Measurements from ENCODE around the gene TEAD4.
"Not testable (repeated sequence)": the region's sequence is repeated elsewhere in the genome, so short reads cannot be mapped to it uniquely, and the experiment has no call there.

The TEAD4 gene

DNA sequence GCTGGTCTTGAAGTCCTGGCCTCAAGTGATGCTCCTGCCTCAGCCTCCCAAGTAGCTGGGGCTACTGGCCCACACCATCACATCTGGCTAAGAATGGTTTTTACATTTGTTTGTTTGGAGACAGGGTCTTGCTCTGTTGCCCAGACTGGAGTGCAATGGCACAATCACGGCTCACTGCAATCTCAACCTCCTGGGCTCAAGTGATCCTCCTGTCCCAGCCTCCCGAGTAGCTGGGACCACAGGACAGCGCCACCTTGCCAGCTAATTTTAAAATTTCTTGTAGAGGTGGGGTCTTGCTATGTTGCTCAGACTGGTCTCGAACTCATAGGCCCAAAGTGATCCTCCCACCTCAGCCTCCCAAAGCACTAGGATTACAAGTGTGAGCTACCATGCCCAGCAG lies 89.3 kb downstream of the TEAD4 start:
- no peak for DNase-seq (ENCODE audit: low read depth in 2 of 2)

- no peak for DNase-seq (ENCODE audit: low read depth in 2 of 2)
These were observed 90.0 kb downstream of the TEAD4 start for GRCh38 chr12:3049176-3049575.

DNA sequence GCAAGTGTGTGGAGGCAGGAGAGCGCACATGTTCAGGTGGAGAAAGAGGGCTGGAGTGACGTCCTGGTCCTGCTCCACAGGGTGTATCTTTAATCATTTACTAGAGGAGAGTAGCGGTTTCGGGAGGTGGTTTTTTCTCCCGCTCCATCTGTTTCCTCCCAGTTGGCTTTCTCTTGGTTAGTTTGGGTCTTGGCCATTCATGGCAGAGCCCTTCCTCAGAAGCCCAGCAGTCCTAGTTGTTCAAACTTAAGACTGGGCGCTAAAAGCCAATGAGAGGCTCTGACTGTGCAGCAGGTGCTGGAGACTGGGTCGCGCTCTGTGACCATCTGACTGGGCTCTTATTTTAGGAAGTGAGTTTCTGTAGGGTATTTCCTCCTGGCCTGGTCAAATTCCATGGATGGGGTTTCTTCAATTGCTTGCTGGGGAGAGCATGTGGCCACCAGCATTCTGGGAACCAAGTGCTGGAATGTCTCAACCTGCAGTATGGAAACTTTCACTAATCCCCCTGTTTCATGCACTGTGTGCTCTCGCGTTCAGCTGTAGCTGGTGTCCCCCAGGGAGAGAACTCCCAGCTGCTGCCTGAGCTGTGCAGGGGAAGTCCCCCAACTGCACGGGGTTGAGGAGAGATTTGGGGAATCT lies 90.5 kb downstream of the TEAD4 start:
- no peak for DNase-seq (ENCODE audit: low read depth in 2 of 2)

GRCh38 chr12:3054374-3054773 lies 95.2 kb downstream of the TEAD4 start:
- DNase-seq (ENCODE audit: low read depth in 2 of 2) = no peak

DNA sequence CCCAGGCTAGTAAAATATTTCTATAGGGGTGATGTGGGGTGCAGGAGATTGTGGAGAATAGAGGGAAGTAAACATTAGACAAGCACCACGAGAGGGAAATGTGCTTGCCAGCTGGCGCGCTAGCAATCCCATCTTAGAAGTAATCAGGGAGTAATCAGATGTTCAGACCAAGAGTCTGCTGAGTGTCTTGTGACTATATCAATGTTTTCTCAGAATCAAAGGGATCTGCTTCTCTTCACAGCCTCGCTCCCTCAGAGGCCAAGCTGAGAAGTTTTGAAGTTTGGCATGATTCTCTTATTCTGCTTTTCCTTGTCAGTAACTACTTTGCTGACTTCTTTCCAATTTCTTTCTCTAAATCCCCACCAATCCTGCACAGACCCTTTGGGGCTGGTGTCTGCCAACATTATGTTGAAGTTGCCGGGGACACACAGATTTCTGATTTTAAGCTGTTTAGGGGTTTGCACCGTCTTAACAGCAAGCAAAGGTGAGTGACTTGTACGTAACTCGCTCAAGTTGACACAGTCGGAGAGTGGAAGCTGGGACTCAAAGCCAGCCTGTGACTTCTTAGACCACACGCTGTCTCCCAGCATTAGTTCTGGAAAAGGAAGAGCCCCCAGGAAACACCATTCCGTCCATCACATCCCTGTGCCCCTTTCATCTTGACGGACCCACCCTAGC lies 96.0 kb downstream of the TEAD4 start:
- DNase-seq (ENCODE audit: low read depth in 2 of 2) = no peak

DNA sequence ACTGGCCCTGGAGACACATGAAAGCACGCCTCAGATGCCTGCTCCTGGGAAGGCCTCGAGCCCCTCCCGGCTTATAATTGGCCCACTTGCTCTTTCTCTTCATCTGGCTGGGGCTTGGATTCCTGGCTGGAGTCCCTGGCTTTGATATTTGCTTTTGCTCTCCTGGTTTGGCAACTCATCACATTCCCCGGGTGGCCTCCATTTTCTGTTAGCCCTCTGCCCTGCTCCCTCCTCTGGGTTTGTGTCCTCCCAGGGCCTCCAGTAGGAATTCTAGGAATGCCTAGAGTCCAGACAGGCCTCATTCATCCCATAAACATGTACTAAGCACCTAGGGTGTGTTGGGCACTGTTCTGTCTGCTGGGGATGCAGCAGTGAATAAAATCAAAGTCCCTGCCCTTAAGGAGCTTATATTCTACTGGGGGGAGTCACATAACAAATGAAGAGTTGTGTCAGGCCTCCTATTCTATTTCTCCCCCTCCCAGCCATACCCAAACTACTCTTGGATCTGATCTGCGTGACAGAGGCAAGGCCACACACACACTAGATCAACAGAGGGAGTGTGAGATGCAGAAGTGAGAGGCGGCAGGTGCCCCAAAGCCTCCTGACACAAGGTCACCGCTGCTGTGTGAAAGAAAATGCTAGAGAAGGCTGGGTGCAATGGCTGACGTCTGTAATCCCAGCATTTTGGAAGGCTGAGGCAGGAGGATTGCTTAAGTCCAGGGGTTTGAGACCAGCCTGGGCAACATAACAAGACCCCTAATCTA lies 96.7 kb downstream of the TEAD4 start:
- no peak for DNase-seq (ENCODE audit: low read depth in 2 of 2)

DNA sequence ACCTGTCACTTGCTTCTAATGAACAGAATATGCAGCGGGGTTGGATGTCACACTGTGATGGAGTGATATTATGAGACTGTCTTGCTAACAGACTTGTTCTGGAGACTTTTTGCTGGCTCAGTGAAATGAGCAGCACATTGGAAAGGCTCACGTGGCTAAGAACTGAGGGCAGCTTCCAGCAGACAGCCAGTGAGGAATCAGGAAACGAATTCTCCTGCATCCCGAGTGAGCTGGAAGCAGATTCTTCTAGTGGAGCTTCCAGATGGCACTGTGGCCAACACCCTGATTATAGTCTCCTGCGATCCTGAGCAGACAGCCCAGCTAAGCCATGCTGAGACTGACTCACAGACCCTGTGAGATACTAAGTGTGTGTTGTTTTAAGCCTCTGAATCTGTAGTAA lies 101.9 kb downstream of the TEAD4 start:
- no peak for DNase-seq (ENCODE audit: low read depth in 2 of 2)

DNA sequence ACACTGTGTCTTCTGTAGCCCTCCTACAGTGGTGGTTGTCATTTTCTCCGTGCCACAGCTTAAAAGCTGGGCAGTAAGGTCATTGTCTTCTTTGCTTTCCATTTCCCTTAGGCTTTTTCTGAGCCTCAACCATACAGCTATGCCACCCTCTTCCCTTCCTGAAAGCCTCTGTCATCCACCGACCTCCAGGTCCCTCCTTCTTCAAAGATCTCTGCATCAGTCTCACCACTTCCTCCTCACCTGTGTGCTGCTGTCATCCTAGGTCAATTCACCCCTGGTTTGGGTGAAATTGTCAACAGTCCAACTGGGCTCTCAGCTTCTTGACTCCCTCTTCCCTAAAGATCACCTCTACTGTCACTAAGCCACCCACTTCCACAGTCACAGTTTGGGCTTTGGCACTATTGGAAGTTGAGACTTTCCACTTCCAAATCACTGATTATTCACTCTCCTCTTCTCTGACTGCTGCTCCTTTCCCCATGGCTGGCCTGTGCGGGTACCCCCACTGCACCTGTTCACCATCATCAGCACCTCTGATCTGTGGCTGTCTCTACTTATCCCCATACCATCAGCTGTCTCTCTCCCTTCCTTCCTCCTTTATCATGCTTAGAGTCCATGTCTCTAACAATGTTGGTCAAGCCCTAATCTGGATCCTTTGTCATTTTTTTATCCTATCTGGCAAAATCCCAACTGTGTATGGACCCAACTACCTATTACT lies 102.5 kb downstream of the TEAD4 start:
- DNase-seq (ENCODE audit: low read depth in 2 of 2) = no peak

- DNase-seq (ENCODE audit: low read depth in 2 of 2) = no peak
These were observed 106.1 kb downstream of the TEAD4 start for GRCh38 chr12:3065300-3065699.

DNA sequence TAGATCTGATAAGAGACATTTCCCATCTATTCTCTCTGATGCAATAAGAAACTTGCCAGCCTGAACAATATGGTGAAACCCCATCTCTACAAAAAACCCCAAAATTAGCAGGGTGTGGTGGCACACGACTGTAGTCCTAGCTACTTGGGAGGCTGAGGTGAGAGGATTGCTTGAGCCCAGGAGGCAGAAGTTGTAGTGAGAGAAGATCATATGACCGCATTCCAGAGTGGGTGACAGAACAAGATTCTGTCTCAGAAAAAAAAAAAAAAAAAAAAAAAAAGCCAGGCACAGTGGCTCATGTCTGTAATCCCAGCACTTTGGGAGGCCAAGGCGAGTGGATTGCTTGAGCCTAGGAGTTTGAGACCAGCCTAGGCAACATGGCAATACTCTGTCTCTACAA lies 106.6 kb downstream of the TEAD4 start:
- not testable (repeated sequence) for DNase-seq (ENCODE audit: low read depth in 2 of 2)

DNA sequence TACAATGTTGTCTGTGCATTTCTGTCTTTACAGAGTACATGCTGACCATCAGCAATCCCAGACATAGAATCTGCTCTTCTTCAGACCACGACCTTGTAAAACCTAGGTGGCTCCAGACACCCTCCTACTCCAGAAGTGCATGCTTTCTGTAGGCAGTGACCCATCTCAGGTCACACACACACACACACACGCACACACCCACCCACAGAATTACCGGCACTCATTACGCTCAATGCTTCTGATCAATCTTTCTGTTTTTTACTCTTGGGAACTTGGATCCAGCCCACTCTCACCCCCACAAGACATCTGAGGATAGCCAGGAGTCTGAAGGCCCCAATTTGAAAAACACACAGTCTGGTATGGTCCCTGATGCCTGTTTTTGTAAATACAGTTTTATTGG lies 110.5 kb downstream of the TEAD4 start:
- no peak for DNase-seq (ENCODE audit: low read depth in 2 of 2)

DNA sequence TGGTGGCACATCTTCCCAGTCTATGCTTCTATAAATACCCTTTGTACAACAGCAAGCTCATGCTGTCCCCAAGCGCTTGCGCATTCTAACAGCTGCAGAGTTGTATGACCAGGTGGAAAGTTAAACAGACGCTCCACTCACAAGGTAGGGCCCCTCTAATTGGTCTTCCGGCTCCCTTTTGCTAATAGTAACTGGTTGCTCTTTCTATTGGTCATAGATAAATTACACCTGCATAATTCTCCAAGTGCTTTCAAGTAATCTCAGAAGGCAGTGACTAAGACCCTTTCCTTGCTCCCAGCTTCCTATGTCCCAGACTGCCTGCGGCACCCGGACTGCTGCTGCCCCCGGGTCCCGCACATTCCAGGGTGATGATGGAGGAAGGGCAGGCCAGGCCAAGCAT lies 111.9 kb downstream of the TEAD4 start:
- DNase-seq (ENCODE audit: low read depth in 2 of 2) = no peak

DNA sequence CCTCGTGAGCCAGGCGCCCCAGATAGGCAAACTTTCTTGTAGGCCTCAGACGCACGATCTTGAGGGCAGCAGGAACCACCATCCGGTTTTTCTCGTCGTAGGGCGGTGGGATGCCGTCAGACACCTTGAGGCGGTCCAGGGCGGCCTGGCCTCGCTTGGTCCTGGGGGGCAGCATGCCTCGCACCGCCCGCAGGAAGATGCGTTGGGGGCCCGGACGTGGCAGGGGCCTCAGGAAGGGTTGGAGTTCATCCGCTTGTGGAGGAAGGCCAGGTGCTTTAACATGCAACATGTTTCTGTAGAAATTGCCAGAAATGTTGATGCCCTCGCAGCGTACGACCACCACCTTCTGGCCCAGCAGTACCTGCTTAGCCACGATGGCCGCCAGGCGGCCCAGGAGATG lies 112.5 kb downstream of the TEAD4 start:
- DNase-seq (ENCODE audit: low read depth in 2 of 2) = no peak

- DNase-seq (ENCODE audit: low read depth in 2 of 2) = peak; percentile 63 to 84
These were observed 114.4 kb downstream of the TEAD4 start for GRCh38 chr12:3073438-3074250.

DNA sequence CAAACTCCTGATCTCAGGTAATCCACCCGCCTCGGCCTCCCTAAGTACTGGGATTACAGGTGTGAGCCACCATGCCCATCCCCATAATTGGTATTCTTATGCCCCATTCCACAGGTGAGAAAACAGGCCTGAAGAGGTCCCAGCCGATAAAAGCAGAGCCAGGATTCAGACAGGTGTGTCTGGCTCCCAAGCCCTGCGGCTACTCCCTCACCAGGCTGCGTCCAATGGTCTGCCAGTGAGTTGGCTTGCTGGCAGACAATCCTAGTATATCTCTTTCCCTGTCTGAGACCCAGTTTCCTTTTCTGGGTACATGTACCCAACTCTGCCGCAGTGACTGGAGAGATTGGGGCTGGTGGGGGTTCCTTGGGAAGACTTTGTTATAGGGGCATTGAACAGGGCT lies 116.1 kb downstream of the TEAD4 start:
- DNase-seq (ENCODE audit: low read depth in 2 of 2) = no peak

GRCh38 chr12:3076730-3077571 lies 117.8 kb downstream of the TEAD4 start, which contains the start of gene TSPAN9:
TSS of gene TSPAN9 (plus strand) at chr12:3077379. CDS start at chr12:3201194, 123,815 bp downstream.
- peak; percentile 24 to 48 for DNase-seq (ENCODE audit: low read depth in 2 of 2)

DNA sequence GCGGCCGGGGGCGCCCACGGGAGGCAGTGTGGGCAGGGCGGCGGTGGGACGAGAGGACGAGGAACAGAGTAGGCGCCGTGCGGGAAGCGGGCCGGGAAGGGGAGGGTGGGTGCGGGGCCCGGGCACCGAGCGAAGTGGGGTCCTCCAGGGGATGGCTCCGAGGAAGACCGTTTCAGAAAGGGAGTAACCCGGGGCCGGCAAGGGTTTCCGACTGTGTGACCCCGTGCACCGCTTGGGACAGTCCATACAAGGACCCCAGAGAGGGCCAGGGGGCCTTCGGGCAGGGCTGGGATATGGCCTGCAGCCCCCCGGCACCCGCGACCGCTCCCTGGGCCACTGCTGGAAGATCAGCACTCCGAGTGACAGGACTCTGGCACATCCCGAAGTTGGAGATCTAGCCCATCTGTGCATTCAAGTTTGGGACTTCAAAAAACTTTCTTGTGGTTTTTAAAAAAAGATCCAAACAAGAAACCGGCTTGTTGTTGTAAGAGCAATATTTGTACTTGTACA lies 118.4 kb downstream of the TEAD4 start:
- no peak for DNase-seq (ENCODE audit: low read depth in 2 of 2)

GRCh38 chr12:3078086-3078820 lies 119.1 kb downstream of the TEAD4 start:
- DNase-seq (ENCODE audit: low read depth in 2 of 2) = no peak

- no peak for DNase-seq (ENCODE audit: low read depth in 2 of 2)
These were observed 121.9 kb downstream of the TEAD4 start for GRCh38 chr12:3081091-3081490.

- DNase-seq (ENCODE audit: low read depth in 2 of 2) = no peak
These were observed 122.7 kb downstream of the TEAD4 start for GRCh38 chr12:3081886-3082285.
